ENCODE measurements around the gene LENG8. TPM values are rescaled to one million over a fixed set of nuclear protein-coding genes. Genes with fewer than 3 reads are reported as not detected.

The LENG8 gene
- total and polyA plus RNA-seq, 2 of the 4 experiments (the other 2 are of a cell fraction), result 21.1 to 93.9 TPM

GRCh38 chr19:54429545-54430227 is 19.3 kb upstream of the LENG8 start:
- no peak overlapping the region for H3K18ac ChIP-seq (ENCODE audit: low read depth, low read length)
- no peaks in the 10 kb centered on the region; the same call in 1 of the 2 replicates for H4K20me1 ChIP-seq (ENCODE audit: insufficient read depth, low read length)
- H3K56ac ChIP-seq (ENCODE audit: extremely low read depth, insufficient read depth, low read length), result no peak overlapping the region
- no peak for DNase-seq
- intact Hi-C loops (cut with micrococcal nuclease) (no loop called here), in situ Hi-C loops (cut with MboI; ENCODE audit: low sequenced_read_pairs) (no loop called here), dilution Hi-C loops (cut with HindIII; ENCODE audit: low sequenced_read_pairs, unreplicated experiment) (no loop called here)
- no peak overlapping the region for H3K14ac ChIP-seq (replicated peaks; ENCODE audit: low read depth, low read length)
- POLR2A ChIA-PET (ENCODE audit: unreplicated experiment), result no interaction called here
- ATAC-seq (ENCODE audit: low read depth), result no peak
- no peak overlapping the region for H4K91ac ChIP-seq (ENCODE audit: insufficient read depth, low read depth, low read length)
- H4K5ac ChIP-seq (ENCODE audit: low read depth, low read length), result no peak overlapping the region
- H3K9me1 ChIP-seq (ENCODE audit: insufficient read depth, low read length), result no peaks in the 10 kb centered on the region
- no peak overlapping the region for H2BK5ac ChIP-seq (ENCODE audit: low read depth, low read length, poor library complexity, severe bottlenecking)
- BruUV-seq (replicated peaks), result no TSS peak
- no peak overlapping the region for H3K4me2 ChIP-seq (ENCODE audit: low read depth, low read length)
- no peak overlapping the region for H3K27ac ChIP-seq (ENCODE audit: insufficient read depth, low read length)
- H2AK9ac ChIP-seq (replicated peaks; ENCODE audit: low read depth, low read length, poor library complexity), result peak overlapping the region; percentile 55
- CTCF ChIA-PET, result no interaction called here
- no peak overlapping the region for H3K9ac ChIP-seq (ENCODE audit: low read depth, low read length)
- WGBS, 2 experiments (ENCODE audit: extremely low coverage in 2 of 2, insufficient read length in 1 of 2), result 17% methylated on average over 1 of the region's 13 CpGs; no CpG with 5 or more reads in 1 of the 2 experiments
- H2AK5ac ChIP-seq (ENCODE audit: low read depth, low read length), result no peak overlapping the region
- H3K23ac ChIP-seq (ENCODE audit: low read depth, low read length), result no peak overlapping the region
- no peaks in the 10 kb centered on the region for H3K9me3 ChIP-seq (ENCODE audit: control insufficient read depth, insufficient read depth, low read length)
- H3K4me3 ChIP-seq (ENCODE audit: insufficient read depth, low read depth, low read length), result no peak overlapping the region
- H3K79me1 ChIP-seq (ENCODE audit: low read depth in 1 of 2, low read length in 2 of 2), result no peaks in the 10 kb centered on the region
- H2BK120ac ChIP-seq (ENCODE audit: low read depth, low read length), result no peak overlapping the region
- H2AFZ ChIP-seq (replicated peaks; ENCODE audit: low read length, poor library complexity), result no peak overlapping the region
- no peak overlapping the region for H2BK15ac ChIP-seq (ENCODE audit: low read depth, low read length)
- H2BK20ac ChIP-seq (ENCODE audit: low read depth, low read length), result no peak overlapping the region
- no peak overlapping the region for H3K4ac ChIP-seq (ENCODE audit: low read depth, low read length)
- H3K36me3 ChIP-seq (ENCODE audit: control insufficient read depth, insufficient read depth, low read length), result peaks cover 2% of the 10 kb centered on the region; the same call in 1 of the 2 replicates
- peaks cover 11% of the 10 kb centered on the region; the same call in 1 of the 2 replicates for H3K27me3 ChIP-seq (ENCODE audit: control insufficient read depth, insufficient read depth, low read length)
- TF ChIP-seq, protein P1, sequence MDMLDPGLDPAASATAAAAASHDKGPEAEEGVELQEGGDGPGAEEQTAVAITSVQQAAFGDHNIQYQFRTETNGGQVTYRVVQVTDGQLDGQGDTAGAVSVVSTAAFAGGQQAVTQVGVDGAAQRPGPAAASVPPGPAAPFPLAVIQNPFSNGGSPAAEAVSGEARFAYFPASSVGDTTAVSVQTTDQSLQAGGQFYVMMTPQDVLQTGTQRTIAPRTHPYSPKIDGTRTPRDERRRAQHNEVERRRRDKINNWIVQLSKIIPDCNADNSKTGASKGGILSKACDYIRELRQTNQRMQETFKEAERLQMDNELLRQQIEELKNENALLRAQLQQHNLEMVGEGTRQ (IDR thresholded peaks at IDR 0.05; ENCODE audit: low read depth, low read length), result no peak
- TF ChIP-seq FOS (IDR thresholded peaks at IDR 0.05; ENCODE audit: low read depth, low read length) (no peak), POLR2A (IDR thresholded peaks at IDR 0.05; ENCODE audit: low read depth, low read length) (no peak), SMC3 (IDR thresholded peaks at IDR 0.05; ENCODE audit: low read depth, low read length) (no peak), BHLHE40 (IDR thresholded peaks at IDR 0.05; ENCODE audit: low read depth, low read length) (no peak), CHD1 (IDR thresholded peaks at IDR 0.05; ENCODE audit: low read depth, low read length) (no peak), MAZ (IDR thresholded peaks at IDR 0.05; ENCODE audit: borderline replicate concordance, low read depth, low read length) (no peak), RCOR1 (IDR thresholded peaks at IDR 0.05; ENCODE audit: insufficient replicate concordance, low read length) (no peak), RFX5 (IDR thresholded peaks at IDR 0.05; ENCODE audit: low read depth, low read length) (no peak), CEBPB (IDR thresholded peaks at IDR 0.05; ENCODE audit: low read depth, low read length) (no peak), NFE2L2 (IDR thresholded peaks at IDR 0.05; ENCODE audit: low read depth, low read length) (no peak), MXI1 (IDR thresholded peaks at IDR 0.05; ENCODE audit: borderline replicate concordance, low read depth, low read length) (no peak), RAD21 (IDR thresholded peaks at IDR 0.05; ENCODE audit: low read length) (no peak), MAFK (IDR thresholded peaks at IDR 0.05; ENCODE audit: low read depth, low read length) (no peak)
- TF ChIP-seq, protein P2, sequence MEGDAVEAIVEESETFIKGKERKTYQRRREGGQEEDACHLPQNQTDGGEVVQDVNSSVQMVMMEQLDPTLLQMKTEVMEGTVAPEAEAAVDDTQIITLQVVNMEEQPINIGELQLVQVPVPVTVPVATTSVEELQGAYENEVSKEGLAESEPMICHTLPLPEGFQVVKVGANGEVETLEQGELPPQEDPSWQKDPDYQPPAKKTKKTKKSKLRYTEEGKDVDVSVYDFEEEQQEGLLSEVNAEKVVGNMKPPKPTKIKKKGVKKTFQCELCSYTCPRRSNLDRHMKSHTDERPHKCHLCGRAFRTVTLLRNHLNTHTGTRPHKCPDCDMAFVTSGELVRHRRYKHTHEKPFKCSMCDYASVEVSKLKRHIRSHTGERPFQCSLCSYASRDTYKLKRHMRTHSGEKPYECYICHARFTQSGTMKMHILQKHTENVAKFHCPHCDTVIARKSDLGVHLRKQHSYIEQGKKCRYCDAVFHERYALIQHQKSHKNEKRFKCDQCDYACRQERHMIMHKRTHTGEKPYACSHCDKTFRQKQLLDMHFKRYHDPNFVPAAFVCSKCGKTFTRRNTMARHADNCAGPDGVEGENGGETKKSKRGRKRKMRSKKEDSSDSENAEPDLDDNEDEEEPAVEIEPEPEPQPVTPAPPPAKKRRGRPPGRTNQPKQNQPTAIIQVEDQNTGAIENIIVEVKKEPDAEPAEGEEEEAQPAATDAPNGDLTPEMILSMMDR (conservative IDR thresholded peaks at IDR 0.05; ENCODE audit: low read depth, low read length), result no peak
- TF ChIP-seq, protein P3, sequence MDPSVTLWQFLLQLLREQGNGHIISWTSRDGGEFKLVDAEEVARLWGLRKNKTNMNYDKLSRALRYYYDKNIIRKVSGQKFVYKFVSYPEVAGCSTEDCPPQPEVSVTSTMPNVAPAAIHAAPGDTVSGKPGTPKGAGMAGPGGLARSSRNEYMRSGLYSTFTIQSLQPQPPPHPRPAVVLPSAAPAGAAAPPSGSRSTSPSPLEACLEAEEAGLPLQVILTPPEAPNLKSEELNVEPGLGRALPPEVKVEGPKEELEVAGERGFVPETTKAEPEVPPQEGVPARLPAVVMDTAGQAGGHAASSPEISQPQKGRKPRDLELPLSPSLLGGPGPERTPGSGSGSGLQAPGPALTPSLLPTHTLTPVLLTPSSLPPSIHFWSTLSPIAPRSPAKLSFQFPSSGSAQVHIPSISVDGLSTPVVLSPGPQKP (IDR thresholded peaks at IDR 0.05; ENCODE audit: borderline replicate concordance, low read depth, low read length), result no peak
- H3K4me1 ChIP-seq (ENCODE audit: control insufficient read depth, insufficient read depth, low read length), result 0 out of 2 replicates have a peak, but pooled peaks cover 2% of the 10 kb centered on the region
- no peak overlapping the region for H4K8ac ChIP-seq (ENCODE audit: low read depth in 2 of 2, low read length in 2 of 2)

Data from IMR-90 (cell line).